ENCODE measurements around the gene RSRP1. TPM values are rescaled to one million over a fixed set of nuclear protein-coding genes. Genes with fewer than 3 reads are reported as not detected.

Gene RSRP1
- total RNA-seq, 4 donors from 2014 or later = 10.3 to 43.0 (median 20.9) TPM

GRCh38 chr1:25208561-25209222 is 38.6 kb downstream of the RSRP1 start:
- in situ Hi-C loops (cut with MboI; ENCODE audit: low sequenced_read_pairs in 4 of 4) = loop anchor here in 3 of 4 donors (10.0 to 25.0 kb wide), 3 partner anchors 354 to 546 kb away; no protein-coding TSS in a partner anchor
- TF ChIP-seq POLR2A (IDR thresholded peaks at IDR 0.05) = no peak
- no peak for TF ChIP-seq CTCF (IDR thresholded peaks at IDR 0.05 in 4 of 5, conservative IDR thresholded peaks at IDR 0.05 in 1 of 5)
- DNase-seq (no peak), ATAC-seq (no peak)
- intact Hi-C loops (cut with DNase I; ENCODE audit: low total_unique reads) = loop anchor here (10.0 kb wide), 1 partner anchor 274 kb away; the partner anchor contains the start of gene RUNX3
- Histone ChIP-seq H3K36me3 (no peaks in the 10 kb centered on the region), H3K9me3 (no peaks in the 10 kb centered on the region), H3K4me3 (no peak overlapping the region), H3K27me3 (peaks cover 0 to 15% (median 0%) of the 10 kb centered on the region in 3 donors), H3K27ac (no peak overlapping the region), H3K4me1 (no peaks in the 10 kb centered on the region)

GRCh38 chr1:25208092-25208491 is 39.2 kb downstream of the RSRP1 start:
- Histone ChIP-seq H3K27ac (no peak overlapping the region), H3K4me3 (no peak overlapping the region), H3K36me3 (no peaks in the 10 kb centered on the region), H3K9me3 (no peaks in the 10 kb centered on the region), H3K4me1 (no peaks in the 10 kb centered on the region), H3K27me3 (peaks cover 0 to 15% (median 0%) of the 10 kb centered on the region in 3 donors)
- ATAC-seq (no peak), DNase-seq (no peak)
- TF ChIP-seq CTCF (IDR thresholded peaks at IDR 0.05 in 4 of 5, conservative IDR thresholded peaks at IDR 0.05 in 1 of 5) (no peak), POLR2A (IDR thresholded peaks at IDR 0.05) (no peak)
- intact Hi-C loops (cut with DNase I; ENCODE audit: low total_unique reads) (loop anchor here (10.0 kb wide), 1 partner anchor 273 kb away; the partner anchor contains the start of gene RUNX3), in situ Hi-C loops (cut with MboI; ENCODE audit: low sequenced_read_pairs in 4 of 4) (loop anchor here in 3 of 4 donors (10.0 to 25.0 kb wide), 3 partner anchors 353 to 546 kb away; no protein-coding TSS in a partner anchor)

GRCh38 chr1:25206201-25206600 is 41.1 kb downstream of the RSRP1 start:
- DNase-seq (no peak), ATAC-seq (no peak)
- H3K4me3 ChIP-seq = no peak overlapping the region
- H3K27me3 ChIP-seq = peaks cover 0 to 14% (median 0%) of the 10 kb centered on the region in 3 donors
- in situ Hi-C loops (cut with MboI; ENCODE audit: low sequenced_read_pairs in 4 of 4) = loop anchor here in 3 of 4 donors (10.0 to 25.0 kb wide), 3 partner anchors 351 to 544 kb away; no protein-coding TSS in a partner anchor
- TF ChIP-seq POLR2A (IDR thresholded peaks at IDR 0.05) (no peak), CTCF (IDR thresholded peaks at IDR 0.05 in 4 of 5, conservative IDR thresholded peaks at IDR 0.05 in 1 of 5) (no peak)
- H3K36me3 ChIP-seq = no peaks in the 10 kb centered on the region
- H3K4me1 ChIP-seq = no peaks in the 10 kb centered on the region
- intact Hi-C loops (cut with DNase I; ENCODE audit: low total_unique reads) = loop anchor here (10.0 kb wide), 1 partner anchor 271 kb away; the partner anchor contains the start of gene RUNX3
- no peak overlapping the region for H3K27ac ChIP-seq
- H3K9me3 ChIP-seq = no peaks in the 10 kb centered on the region

- H3K36me3 ChIP-seq = no peaks in the 10 kb centered on the region
- peaks cover 0 to 10% (median 0%) of the 10 kb centered on the region in 3 donors for H3K27me3 ChIP-seq
- no peaks in the 10 kb centered on the region for H3K4me1 ChIP-seq
- ATAC-seq = no peak
- in situ Hi-C loops (cut with MboI; ENCODE audit: low sequenced_read_pairs in 4 of 4) = loop anchor here in 3 of 4 donors (10.0 to 25.0 kb wide), 3 partner anchors 351 to 543 kb away; no protein-coding TSS in a partner anchor
- no peak overlapping the region for H3K27ac ChIP-seq
- intact Hi-C loops (cut with DNase I; ENCODE audit: low total_unique reads) = loop anchor here (10.0 kb wide), 1 partner anchor 271 kb away; the partner anchor contains the start of gene RUNX3
- no peaks in the 10 kb centered on the region for H3K9me3 ChIP-seq
- DNase-seq = no peak
- no peak overlapping the region for H3K4me3 ChIP-seq
- TF ChIP-seq POLR2A (IDR thresholded peaks at IDR 0.05) (no peak), CTCF (IDR thresholded peaks at IDR 0.05 in 4 of 5, conservative IDR thresholded peaks at IDR 0.05 in 1 of 5) (no peak)
Measured at GRCh38 chr1:25205786-25206185, 41.5 kb downstream of the RSRP1 start.
